PC-3 (cell line): ENCODE measurements around the gene PJA1.

Experiments
- EZH2phosphoT487 ChIP-seq: fragments of 300-600 bp; sonication (generic); IDR thresholded peaks from 2 replicates; pipeline ENCODE4 v1.6.1; 2018; ENCODE audit warnings: mild to moderate bottlenecking, antibody characterized with exemption, low read length, borderline replicate concordance
- TF ChIP-seq, protein P1 (sequence below): fragments of 300-600 bp; sonication (generic); conservative IDR thresholded peaks from 2 replicates; pipeline ENCODE4 v1.5.1; 2017; ENCODE audit warnings: antibody characterized with exemption, low read depth, mild to moderate bottlenecking, low read length

DNA sequence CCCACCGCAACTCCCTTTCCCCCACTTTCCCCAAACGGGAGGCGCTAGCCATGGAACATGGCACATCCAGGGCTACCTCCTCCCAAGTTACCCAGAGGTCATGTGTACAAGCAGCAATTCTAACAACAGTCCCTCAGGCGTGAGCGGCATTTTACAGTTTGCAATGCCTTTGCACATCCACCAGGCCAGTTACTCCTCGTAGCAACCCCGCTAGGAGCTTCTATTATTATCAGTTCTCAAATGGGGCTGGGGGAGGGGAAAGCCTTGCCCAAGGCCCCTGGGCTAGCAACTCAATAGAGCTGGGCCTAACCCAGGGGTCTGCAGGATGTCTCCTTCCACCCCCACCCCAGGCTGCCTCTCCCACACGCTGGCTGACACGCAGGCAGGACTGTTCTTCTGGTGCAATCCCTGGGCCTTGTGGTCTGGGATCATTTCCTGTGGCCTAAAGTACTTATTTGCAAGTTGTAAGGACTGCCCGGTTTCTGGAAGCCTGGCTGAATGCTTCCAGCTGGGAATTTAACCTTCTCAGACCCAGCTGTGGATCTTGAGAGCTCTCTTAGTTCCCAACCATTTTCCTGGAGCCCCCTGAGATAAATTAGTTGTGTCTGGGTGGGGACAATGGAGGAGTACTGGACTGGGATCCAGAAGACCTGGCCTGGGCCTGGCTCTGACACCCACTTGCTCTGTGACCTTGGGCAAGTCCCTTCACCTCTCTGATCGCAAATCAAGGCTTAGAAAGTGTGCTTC, 27.7 kb downstream of the PJA1 start:
- TF ChIP-seq, protein P1, sequence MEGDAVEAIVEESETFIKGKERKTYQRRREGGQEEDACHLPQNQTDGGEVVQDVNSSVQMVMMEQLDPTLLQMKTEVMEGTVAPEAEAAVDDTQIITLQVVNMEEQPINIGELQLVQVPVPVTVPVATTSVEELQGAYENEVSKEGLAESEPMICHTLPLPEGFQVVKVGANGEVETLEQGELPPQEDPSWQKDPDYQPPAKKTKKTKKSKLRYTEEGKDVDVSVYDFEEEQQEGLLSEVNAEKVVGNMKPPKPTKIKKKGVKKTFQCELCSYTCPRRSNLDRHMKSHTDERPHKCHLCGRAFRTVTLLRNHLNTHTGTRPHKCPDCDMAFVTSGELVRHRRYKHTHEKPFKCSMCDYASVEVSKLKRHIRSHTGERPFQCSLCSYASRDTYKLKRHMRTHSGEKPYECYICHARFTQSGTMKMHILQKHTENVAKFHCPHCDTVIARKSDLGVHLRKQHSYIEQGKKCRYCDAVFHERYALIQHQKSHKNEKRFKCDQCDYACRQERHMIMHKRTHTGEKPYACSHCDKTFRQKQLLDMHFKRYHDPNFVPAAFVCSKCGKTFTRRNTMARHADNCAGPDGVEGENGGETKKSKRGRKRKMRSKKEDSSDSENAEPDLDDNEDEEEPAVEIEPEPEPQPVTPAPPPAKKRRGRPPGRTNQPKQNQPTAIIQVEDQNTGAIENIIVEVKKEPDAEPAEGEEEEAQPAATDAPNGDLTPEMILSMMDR, result no peak
- TF ChIP-seq EZH2phosphoT487, result no peak
